ENCODE results near the gene NMS.

Gene NMS

GRCh38 chr2:100460904-100461530 is 9.3 kb upstream of the NMS start:
- no peak overlapping the region for H3K4ac ChIP-seq (ENCODE audit: low read depth in 1 of 2, low read length in 2 of 2)
- no peak overlapping the region for H4K91ac ChIP-seq (ENCODE audit: low read length)
- H2BK120ac ChIP-seq (ENCODE audit: low read depth, low read length), result no peak overlapping the region
- H3K4me2 ChIP-seq (ENCODE audit: low read length, poor library complexity, severe bottlenecking), result no peak overlapping the region
- no peak overlapping the region for H3K18ac ChIP-seq (ENCODE audit: low read depth in 1 of 2, low read length in 2 of 2)
- no peak overlapping the region for H2BK15ac ChIP-seq (ENCODE audit: low read depth, poor library complexity, severe bottlenecking)
- no peak overlapping the region for H2BK5ac ChIP-seq (ENCODE audit: low read depth, low read length, poor library complexity, severe bottlenecking)
- peaks cover 31% of the 10 kb centered on the region for H3K9me3 ChIP-seq (ENCODE audit: control insufficient read depth, low read length)
- H2AFZ ChIP-seq (ENCODE audit: low read depth, low read length), result no peak overlapping the region
- H2AK5ac ChIP-seq (ENCODE audit: low read length, severe bottlenecking), result no peak overlapping the region
- 71% methylated on average over 1 of the region's 1 CpG for WGBS
- no peak overlapping the region for H3K23ac ChIP-seq (ENCODE audit: low read length in 2 of 2)
- H3K27ac ChIP-seq (ENCODE audit: low read length, poor library complexity, severe bottlenecking), result no peak overlapping the region
- H3K9ac ChIP-seq (ENCODE audit: low read length), result no peak overlapping the region
- no peaks in the 10 kb centered on the region for H3K79me1 ChIP-seq (replicated peaks; ENCODE audit: low read length, poor library complexity, severe bottlenecking)
- H3K4me1 ChIP-seq (ENCODE audit: control insufficient read depth, insufficient read depth, low read depth, low read length), result no peaks in the 10 kb centered on the region
- no peak overlapping the region for H3K14ac ChIP-seq (ENCODE audit: low read length in 2 of 2)
- no peak overlapping the region for H2BK12ac ChIP-seq (ENCODE audit: low read length in 2 of 2)
- no peak for DNase-seq
- H4K8ac ChIP-seq (ENCODE audit: low read length), result no peak overlapping the region
- H3K4me3 ChIP-seq (ENCODE audit: insufficient read depth in 1 of 2, low read depth in 1 of 2, low read length in 2 of 2), result no peak overlapping the region
- H3K36me3 ChIP-seq (ENCODE audit: control insufficient read depth in 1 of 2, insufficient read depth in 2 of 2, low read depth in 1 of 2, low read length in 2 of 2), result no peaks in the 10 kb centered on the region
- no peaks in the 10 kb centered on the region for H3K27me3 ChIP-seq (ENCODE audit: control insufficient read depth in 1 of 2, insufficient read depth in 1 of 2, low read length in 2 of 2)

GRCh38 chr2:100470898-100471514 is 724 bp downstream of the NMS start:
- no peak overlapping the region for H2BK5ac ChIP-seq (ENCODE audit: low read depth, low read length, poor library complexity, severe bottlenecking)
- no peak overlapping the region for H2BK15ac ChIP-seq (ENCODE audit: low read depth, poor library complexity, severe bottlenecking)
- no peak overlapping the region for H4K91ac ChIP-seq (ENCODE audit: low read length)
- H4K8ac ChIP-seq (ENCODE audit: low read length), result no peak overlapping the region
- DNase-seq, result peak; percentile 2
- H3K27me3 ChIP-seq (ENCODE audit: control insufficient read depth in 1 of 2, insufficient read depth in 1 of 2, low read length in 2 of 2), result peaks cover 0 to 8% of the 10 kb centered on the region in 2 experiments
- H2BK12ac ChIP-seq (ENCODE audit: low read length in 2 of 2), result no peak overlapping the region
- no peak overlapping the region for H3K23ac ChIP-seq (ENCODE audit: low read length in 2 of 2)
- no peaks in the 10 kb centered on the region for H3K36me3 ChIP-seq (ENCODE audit: control insufficient read depth in 1 of 2, insufficient read depth in 2 of 2, low read depth in 1 of 2, low read length in 2 of 2)
- H3K4me2 ChIP-seq (ENCODE audit: low read length, poor library complexity, severe bottlenecking), result no peak overlapping the region
- no peak overlapping the region for H2AK5ac ChIP-seq (ENCODE audit: low read length, severe bottlenecking)
- WGBS, result 32% methylated on average over 11 of the region's 16 CpGs
- no peak overlapping the region for H2AFZ ChIP-seq (ENCODE audit: low read depth, low read length)
- H3K4ac ChIP-seq (ENCODE audit: low read depth in 1 of 2, low read length in 2 of 2), result no peak overlapping the region
- H3K4me3 ChIP-seq (ENCODE audit: insufficient read depth in 1 of 2, low read depth in 1 of 2, low read length in 2 of 2), result no peak overlapping the region
- no peak overlapping the region for H3K9ac ChIP-seq (ENCODE audit: low read length)
- no peaks in the 10 kb centered on the region for H3K79me1 ChIP-seq (replicated peaks; ENCODE audit: low read length, poor library complexity, severe bottlenecking)
- no peak overlapping the region for H2BK120ac ChIP-seq (ENCODE audit: low read depth, low read length)
- H3K27ac ChIP-seq (ENCODE audit: low read length, poor library complexity, severe bottlenecking), result no peak overlapping the region
- H3K4me1 ChIP-seq (ENCODE audit: control insufficient read depth, insufficient read depth, low read depth, low read length), result no peaks in the 10 kb centered on the region
- no peaks in the 10 kb centered on the region for H3K9me3 ChIP-seq (ENCODE audit: control insufficient read depth, low read length)
- no peak overlapping the region for H3K14ac ChIP-seq (ENCODE audit: low read length in 2 of 2)
- H3K18ac ChIP-seq (ENCODE audit: low read depth in 1 of 2, low read length in 2 of 2), result no peak overlapping the region

GRCh38 chr2:100476606-100477005 is 6.3 kb downstream of the NMS start:
- no peak overlapping the region for H3K9ac ChIP-seq (ENCODE audit: low read length)
- H3K27me3 ChIP-seq (ENCODE audit: control insufficient read depth in 1 of 2, insufficient read depth in 1 of 2, low read length in 2 of 2), result peaks cover 4 to 7% of the 10 kb centered on the region in 2 experiments
- H3K79me1 ChIP-seq (replicated peaks; ENCODE audit: low read length, poor library complexity, severe bottlenecking), result no peaks in the 10 kb centered on the region
- H2BK5ac ChIP-seq (ENCODE audit: low read depth, low read length, poor library complexity, severe bottlenecking), result no peak overlapping the region
- no peak overlapping the region for H2AFZ ChIP-seq (ENCODE audit: low read depth, low read length)
- no peak overlapping the region for H3K4me2 ChIP-seq (ENCODE audit: low read length, poor library complexity, severe bottlenecking)
- H4K91ac ChIP-seq (ENCODE audit: low read length), result no peak overlapping the region
- H3K4ac ChIP-seq (ENCODE audit: low read depth in 1 of 2, low read length in 2 of 2), result no peak overlapping the region
- no peak overlapping the region for H2AK5ac ChIP-seq (ENCODE audit: low read length, severe bottlenecking)
- no peak overlapping the region for H3K27ac ChIP-seq (ENCODE audit: low read length, poor library complexity, severe bottlenecking)
- no peak overlapping the region for H3K4me3 ChIP-seq (ENCODE audit: insufficient read depth in 1 of 2, low read depth in 1 of 2, low read length in 2 of 2)
- 91% methylated on average over 6 of the region's 8 CpGs for WGBS
- no peak overlapping the region for H3K14ac ChIP-seq (ENCODE audit: low read length in 2 of 2)
- no peaks in the 10 kb centered on the region for H3K9me3 ChIP-seq (ENCODE audit: control insufficient read depth, low read length)
- no peak overlapping the region for H3K18ac ChIP-seq (ENCODE audit: low read depth in 1 of 2, low read length in 2 of 2)
- H2BK120ac ChIP-seq (ENCODE audit: low read depth, low read length), result no peak overlapping the region
- no peak overlapping the region for H4K8ac ChIP-seq (ENCODE audit: low read length)
- no peak overlapping the region for H2BK12ac ChIP-seq (ENCODE audit: low read length in 2 of 2)
- no peak overlapping the region for H2BK15ac ChIP-seq (ENCODE audit: low read depth, poor library complexity, severe bottlenecking)
- H3K4me1 ChIP-seq (ENCODE audit: control insufficient read depth, insufficient read depth, low read depth, low read length), result no peaks in the 10 kb centered on the region
- H3K36me3 ChIP-seq (ENCODE audit: control insufficient read depth in 1 of 2, insufficient read depth in 2 of 2, low read depth in 1 of 2, low read length in 2 of 2), result no peaks in the 10 kb centered on the region
- no peak for DNase-seq
- no peak overlapping the region for H3K23ac ChIP-seq (ENCODE audit: low read length in 2 of 2)

- Histone ChIP-seq H2BK15ac (ENCODE audit: low read depth, poor library complexity, severe bottlenecking) (no peak overlapping the region), H3K14ac (ENCODE audit: low read length in 2 of 2) (no peak overlapping the region), H3K27me3 (ENCODE audit: control insufficient read depth in 1 of 2, insufficient read depth in 1 of 2, low read length in 2 of 2) (peaks cover 3 to 16% of the 10 kb centered on the region in 2 experiments), H3K4me1 (ENCODE audit: control insufficient read depth, insufficient read depth, low read depth, low read length) (no peaks in the 10 kb centered on the region), H2BK120ac (ENCODE audit: low read depth, low read length) (no peak overlapping the region), H4K91ac (ENCODE audit: low read length) (no peak overlapping the region), H3K9me3 (ENCODE audit: control insufficient read depth, low read length) (peaks cover 2% of the 10 kb centered on the region), H3K9ac (ENCODE audit: low read length) (no peak overlapping the region), H3K4me2 (ENCODE audit: low read length, poor library complexity, severe bottlenecking) (no peak overlapping the region), H2BK5ac (ENCODE audit: low read depth, low read length, poor library complexity, severe bottlenecking) (no peak overlapping the region), H3K27ac (ENCODE audit: low read length, poor library complexity, severe bottlenecking) (no peak overlapping the region), H3K4me3 (ENCODE audit: insufficient read depth in 1 of 2, low read depth in 1 of 2, low read length in 2 of 2) (no peak overlapping the region), H3K79me1 (replicated peaks; ENCODE audit: low read length, poor library complexity, severe bottlenecking) (no peaks in the 10 kb centered on the region), H2AFZ (ENCODE audit: low read depth, low read length) (no peak overlapping the region), H2BK12ac (ENCODE audit: low read length in 2 of 2) (no peak overlapping the region), H3K18ac (ENCODE audit: low read depth in 1 of 2, low read length in 2 of 2) (no peak overlapping the region), H3K23ac (ENCODE audit: low read length in 2 of 2) (no peak overlapping the region), H2AK5ac (ENCODE audit: low read length, severe bottlenecking) (no peak overlapping the region), H3K4ac (ENCODE audit: low read depth in 1 of 2, low read length in 2 of 2) (no peak overlapping the region), H3K36me3 (ENCODE audit: control insufficient read depth in 1 of 2, insufficient read depth in 2 of 2, low read depth in 1 of 2, low read length in 2 of 2) (no peaks in the 10 kb centered on the region), H4K8ac (ENCODE audit: low read length) (no peak overlapping the region)
- WGBS, result 46% methylated on average over 4 of the region's 4 CpGs
- DNase-seq, result no peak
Measured at GRCh38 chr2:100482741-100483140, 12.5 kb downstream of the NMS start.

Measured in mesenchymal stem cell (in vitro differentiated cells and primary cell).